Fibroblast of pulmonary artery (primary cell): ENCODE results near the gene KCNMA1.
"Not testable (repeated sequence)": the region's sequence is repeated elsewhere in the genome, so short reads cannot be mapped to it uniquely, and the experiment has no call there.

Source experiments
- DNase-seq: peaks from one replicate; pipeline ENCODE4 v3.0.0-alpha.2; 2010; ENCODE audit warnings: low read depth
- H3K4me3 ChIP-seq: replicated peaks from 2 replicates; pipeline ENCODE4 v1.5.1; 2011; ENCODE audit warnings: low read depth, mild to moderate bottlenecking, control low read depth, low read length, moderate library complexity
- CTCF ChIP-seq: IDR thresholded peaks from 2 replicates; pipeline ENCODE4 v1.5.1; 2011; ENCODE audit warnings: mild to moderate bottlenecking, control low read depth, low read length, inconsistent platforms; ENCODE audit errors: missing control alignments

The KCNMA1 gene

GRCh38 chr10:77526868-77527617, 110.6 kb downstream of the KCNMA1 start:
- H3K4me3 ChIP-seq: no peak overlapping the region
- no peak for TF ChIP-seq CTCF
- DNase-seq: no peak

GRCh38 chr10:77524281-77524711, 113.3 kb downstream of the KCNMA1 start:
- no peak for TF ChIP-seq CTCF
- no peak overlapping the region for H3K4me3 ChIP-seq
- DNase-seq: peak; percentile 66

DNA sequence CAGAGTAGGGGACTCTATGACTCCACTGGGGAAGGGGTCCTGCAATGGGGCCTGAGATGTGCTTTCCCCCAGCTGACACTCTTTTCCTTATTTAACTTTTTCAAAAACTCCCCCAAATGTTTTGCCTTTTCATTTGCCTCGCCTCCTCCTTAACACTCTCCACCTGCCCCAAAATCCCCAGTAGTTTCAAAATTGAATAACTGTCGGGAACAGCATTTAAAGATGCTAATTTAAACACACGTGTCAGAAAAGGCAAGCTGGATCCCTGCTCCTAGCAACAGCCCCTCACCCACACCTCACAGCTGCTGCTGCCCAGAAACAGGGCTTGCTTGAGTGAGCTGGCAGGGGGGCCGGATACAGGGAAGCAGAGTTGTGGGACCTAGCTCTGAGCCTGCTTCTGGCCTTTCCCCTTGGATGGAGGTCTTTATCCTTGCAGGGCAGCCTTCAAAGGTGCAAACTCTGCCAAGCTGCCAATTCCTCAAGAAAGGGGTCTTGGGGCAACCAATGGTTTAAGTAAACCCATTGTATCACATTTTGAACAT, 115.3 kb downstream of the KCNMA1 start:
- no peak for DNase-seq
- H3K4me3 ChIP-seq: no peak overlapping the region
- no peak for TF ChIP-seq CTCF

GRCh38 chr10:77520995-77521394, 116.6 kb downstream of the KCNMA1 start:
- no peak for TF ChIP-seq CTCF
- DNase-seq: no peak

GRCh38 chr10:77520290-77520689, 117.3 kb downstream of the KCNMA1 start:
- no peak overlapping the region for H3K4me3 ChIP-seq
- no peak for TF ChIP-seq CTCF
- DNase-seq: no peak

More at GRCh38 chr10:77520995-77521394, 116.6 kb downstream of the KCNMA1 start:
- no peak overlapping the region for H3K4me3 ChIP-seq

DNA sequence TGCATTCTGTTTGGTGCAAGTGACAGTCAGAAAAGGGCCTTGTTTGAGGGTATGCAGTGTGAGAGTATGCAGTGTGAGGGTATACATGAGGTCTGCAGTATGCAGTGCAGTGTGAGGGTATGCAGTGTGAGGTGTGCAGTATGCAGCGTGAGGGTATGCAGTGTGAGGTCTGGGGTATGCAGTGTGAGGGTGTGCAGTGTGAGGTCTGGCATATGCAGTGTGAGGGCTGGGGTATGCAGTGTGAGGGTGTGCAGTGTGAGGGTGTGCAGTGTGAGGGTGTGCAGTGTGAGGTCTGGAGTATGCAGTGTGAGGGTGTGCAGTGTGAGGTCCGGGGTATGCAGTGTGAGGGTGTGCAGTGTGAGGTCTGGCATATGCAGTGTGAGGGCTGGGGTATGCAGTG, 117.8 kb downstream of the KCNMA1 start:
- not testable (repeated sequence) for DNase-seq, H3K4me3 ChIP-seq

- no peak for TF ChIP-seq CTCF
- H3K4me3 ChIP-seq: no peak overlapping the region
- DNase-seq: no peak
Measured at GRCh38 chr10:77518910-77519274, 118.7 kb downstream of the KCNMA1 start.
